CD4-positive, alpha-beta T cell (primary cell): ENCODE results near the gene RBMS3. TPM values are rescaled to one million over a fixed set of nuclear protein-coding genes. Genes with fewer than 3 reads are reported as not detected.

ENCODE experiments used
- ATAC-seq: fragments of 200-7000 bp; cut with Tn5 transposase; one replicate; pipeline ENCODE4 v1.10.0; 2022; ENCODE audit warnings: mild to moderate bottlenecking; ENCODE audit not compliant: poor library complexity
- CTCF ChIA-PET: fragments of 350-600 bp; sonication (Branson Sonifier 250); formaldehyde crosslinking; loops from one replicate; lab custom pipeline; 2021; ENCODE audit warnings: antibody characterized with exemption, inconsistent platforms; lab: Charles Lee
- POLR2A ChIA-PET: fragments of 350-600 bp; sonication (Branson Sonifier 250); formaldehyde crosslinking; loops from one replicate; lab custom pipeline; 2021; ENCODE audit warnings: antibody characterized with exemption, inconsistent platforms; lab: Charles Lee
- DNase-seq, 14 experiments: peaks; one replicate each; pipeline ENCODE4 v3.0.0-alpha.2; 2013 to 2020; ENCODE audit warnings: mixed read lengths in 2 of 14
- H3K27ac ChIP-seq, 2 donors: one replicate each; pipeline versions ENCODE4 v1.5.1 to v1.7.0; 2013; ENCODE audit warnings: low read length in 2 of 2, low read depth in 1 of 2, mild to moderate bottlenecking in 1 of 2
- H3K27me3 ChIP-seq, 2 experiments: 1 replicate in 1 of 2; 2 replicates in 1 of 2; pipeline versions ENCODE4 v1.6.1 to v1.7.0; 2013; ENCODE audit warnings: low read length in 2 of 2, control low read depth in 1 of 2, mild to moderate bottlenecking in 1 of 2, moderate library complexity in 1 of 2; ENCODE audit not compliant: insufficient read depth in 2 of 2, control insufficient read depth in 1 of 2
- H3K36me3 ChIP-seq: one replicate; pipeline ENCODE4 v1.6.1; 2013; ENCODE audit warnings: low read length, control low read depth; ENCODE audit not compliant: insufficient read depth
- H3K4me1 ChIP-seq: one replicate; pipeline ENCODE4 v1.6.1; 2013; ENCODE audit warnings: low read length, control low read depth; ENCODE audit not compliant: insufficient read depth
- H3K4me3 ChIP-seq: one replicate; pipeline ENCODE4 v1.5.1; 2013; ENCODE audit warnings: mild to moderate bottlenecking, low read length, moderate library complexity
- H3K9me3 ChIP-seq, 2 experiments: 1 replicate in 1 of 2; 2 replicates in 1 of 2; pipeline versions ENCODE4 v1.6.1 to v1.7.0; 2013; ENCODE audit warnings: low read length in 2 of 2, mild to moderate bottlenecking in 2 of 2, control low read depth in 1 of 2, moderate library complexity in 1 of 2; ENCODE audit not compliant: control insufficient read depth in 1 of 2, insufficient read depth in 1 of 2
- H3K27ac Mint-ChIP-seq: one replicate; pipeline ENCODE4 v1.8.0; 2020; ENCODE audit warnings: mixed read lengths
- H3K27me3 Mint-ChIP-seq: one replicate; pipeline ENCODE4 v1.8.0; 2021; ENCODE audit warnings: mixed read lengths
- H3K36me3 Mint-ChIP-seq: one replicate; pipeline ENCODE4 v1.8.0; 2021; ENCODE audit warnings: low read depth, mixed read lengths
- H3K4me1 Mint-ChIP-seq: one replicate; pipeline ENCODE4 v1.8.0; 2021; ENCODE audit warnings: low read depth, mixed read lengths
- H3K4me3 Mint-ChIP-seq: one replicate; pipeline ENCODE4 v1.8.0; 2020; ENCODE audit warnings: mild to moderate bottlenecking, mixed read lengths
- H3K9me3 Mint-ChIP-seq: one replicate; pipeline ENCODE4 v1.8.0; 2020; ENCODE audit warnings: mixed read lengths
- intact Hi-C, 2 experiments: fragments of 100-400 bp; cut with DNase I in 1 of 2; cut with micrococcal nuclease in 1 of 2; formaldehyde crosslinking; loops; one replicate each; pipeline versions ENCODE4 v1.15.1 to v1.9.0; 2023 to 2025; cut with DNase I, micrococcal nuclease
- total RNA-seq, 174 experiments: library from RNA in 2 of 174; stranded (reverse) in 2 of 174; gene quantifications; one replicate each; pipeline ENCODE4 v1.2.3 and lab custom pipeline; 2021 to 2026
- TF ChIP-seq, protein P1 (sequence below): fragments of 200-600 bp; IDR thresholded peaks from one replicate; pipeline ENCODE4 v1.8.0; 2022; ENCODE audit warnings: antibody characterized with exemption, mild to moderate bottlenecking

RBMS3 gene
- total RNA-seq, 2 experiments from 2014 or later = 1.6 to 1.7 TPM

DNA sequence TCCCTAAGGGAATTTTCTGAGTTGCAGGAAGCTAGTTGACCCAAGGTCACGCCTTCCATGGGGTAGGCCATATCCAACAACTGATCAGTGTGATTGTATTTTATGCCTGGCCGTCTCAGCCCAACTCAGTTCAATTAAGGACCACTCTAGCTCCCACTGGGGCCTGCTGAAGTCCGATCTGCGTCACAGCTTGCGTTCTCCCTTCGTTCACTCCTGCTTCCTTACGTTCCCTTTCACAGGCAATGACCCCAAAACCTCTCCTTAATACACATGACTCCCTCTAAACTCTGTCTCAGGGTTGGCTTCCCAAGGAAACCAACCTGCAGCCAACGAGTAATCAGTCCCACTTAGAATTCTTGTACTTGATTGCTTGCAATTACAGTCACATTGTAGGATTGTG is 428.0 kb downstream of the RBMS3 start:
- POLR2A ChIA-PET = no interaction called here
- intact Hi-C loops = no loop called here
- DNase-seq = no peak

DNA sequence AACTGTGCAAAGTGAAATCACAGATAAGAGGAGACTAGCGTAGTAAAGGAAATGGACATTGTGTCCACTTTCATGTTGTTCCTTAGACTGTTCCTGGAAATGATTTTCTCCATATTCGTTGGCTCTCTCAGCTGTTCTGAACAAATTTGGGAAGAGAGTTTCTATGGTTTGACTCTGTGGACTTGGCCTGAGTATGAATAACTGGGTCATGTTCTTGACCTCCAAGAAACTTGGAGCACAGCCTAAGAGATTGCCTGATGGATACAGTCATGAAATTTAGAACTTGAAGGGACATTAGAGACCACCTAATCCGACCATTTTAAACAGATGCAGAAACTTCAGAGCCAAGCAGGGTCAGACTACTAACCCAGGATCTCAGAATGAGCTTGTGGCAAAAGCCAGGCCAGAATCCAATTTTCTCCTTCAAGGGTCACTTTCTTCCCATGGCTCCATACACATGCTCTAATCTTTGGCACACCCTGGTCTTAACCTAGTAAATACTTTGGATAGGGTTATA is 430.4 kb downstream of the RBMS3 start:
- CTCF ChIA-PET = interaction anchor here (0.9 kb wide), 1 partner anchor 9 kb away, joined by 3 read pairs; no protein-coding TSS in a partner anchor
- Mint-ChIP-seq H3K4me1 (no peaks in the 10 kb centered on the region), H3K27ac (no peak overlapping the region), H3K4me3 (no peak overlapping the region), H3K36me3 (no peaks in the 10 kb centered on the region), H3K27me3 (no peaks in the 10 kb centered on the region), H3K9me3 (no peaks in the 10 kb centered on the region)
- Histone ChIP-seq H3K4me3 (no peak overlapping the region), H3K36me3 (no peaks in the 10 kb centered on the region), H3K9me3 (no peaks in the 10 kb centered on the region), H3K27me3 (no peaks in the 10 kb centered on the region), H3K27ac (no peak overlapping the region), H3K4me1 (no peaks in the 10 kb centered on the region)
- DNase-seq (no peak), ATAC-seq (no peak)
- intact Hi-C loops = no loop called here
- TF ChIP-seq, protein P1, sequence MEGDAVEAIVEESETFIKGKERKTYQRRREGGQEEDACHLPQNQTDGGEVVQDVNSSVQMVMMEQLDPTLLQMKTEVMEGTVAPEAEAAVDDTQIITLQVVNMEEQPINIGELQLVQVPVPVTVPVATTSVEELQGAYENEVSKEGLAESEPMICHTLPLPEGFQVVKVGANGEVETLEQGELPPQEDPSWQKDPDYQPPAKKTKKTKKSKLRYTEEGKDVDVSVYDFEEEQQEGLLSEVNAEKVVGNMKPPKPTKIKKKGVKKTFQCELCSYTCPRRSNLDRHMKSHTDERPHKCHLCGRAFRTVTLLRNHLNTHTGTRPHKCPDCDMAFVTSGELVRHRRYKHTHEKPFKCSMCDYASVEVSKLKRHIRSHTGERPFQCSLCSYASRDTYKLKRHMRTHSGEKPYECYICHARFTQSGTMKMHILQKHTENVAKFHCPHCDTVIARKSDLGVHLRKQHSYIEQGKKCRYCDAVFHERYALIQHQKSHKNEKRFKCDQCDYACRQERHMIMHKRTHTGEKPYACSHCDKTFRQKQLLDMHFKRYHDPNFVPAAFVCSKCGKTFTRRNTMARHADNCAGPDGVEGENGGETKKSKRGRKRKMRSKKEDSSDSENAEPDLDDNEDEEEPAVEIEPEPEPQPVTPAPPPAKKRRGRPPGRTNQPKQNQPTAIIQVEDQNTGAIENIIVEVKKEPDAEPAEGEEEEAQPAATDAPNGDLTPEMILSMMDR = no peak
- POLR2A ChIA-PET = no interaction called here

More for the DNA sequence above, 428.0 kb downstream of the RBMS3 start:
- Histone ChIP-seq H3K4me1 (no peaks in the 10 kb centered on the region), H3K27me3 (no peaks in the 10 kb centered on the region), H3K4me3 (no peak overlapping the region), H3K27ac (no peak overlapping the region), H3K9me3 (no peaks in the 10 kb centered on the region), H3K36me3 (no peaks in the 10 kb centered on the region)
- no peak for ATAC-seq
- no peaks in the 10 kb centered on the region for H3K27me3 Mint-ChIP-seq
- TF ChIP-seq, protein P1 = no peak
- CTCF ChIA-PET = no interaction called here
- no peaks in the 10 kb centered on the region for H3K36me3 Mint-ChIP-seq
- no peaks in the 10 kb centered on the region for H3K9me3 Mint-ChIP-seq
- H3K4me1 Mint-ChIP-seq = no peaks in the 10 kb centered on the region
- H3K27ac Mint-ChIP-seq = no peak overlapping the region
- H3K4me3 Mint-ChIP-seq = no peak overlapping the region

DNA sequence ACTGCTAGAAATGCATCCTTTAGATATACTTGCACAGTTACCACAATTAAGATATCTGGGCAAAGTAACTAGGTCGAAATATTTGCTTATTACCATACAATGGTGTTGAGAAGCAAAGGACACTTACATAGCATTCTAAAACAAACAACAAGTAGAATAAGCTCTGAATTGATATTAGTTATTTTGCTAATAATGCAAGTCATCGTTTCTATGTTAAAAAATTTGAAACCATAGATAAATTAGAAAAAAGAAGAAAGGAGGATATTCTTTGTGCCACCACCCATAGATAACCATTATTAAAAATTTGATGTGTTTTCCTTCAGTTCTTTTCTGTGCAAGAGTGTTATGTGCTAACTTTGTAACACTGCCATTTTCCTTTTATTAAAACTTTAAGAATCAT is 435.3 kb downstream of the RBMS3 start:
- Mint-ChIP-seq H3K4me3 (no peak overlapping the region), H3K36me3 (no peaks in the 10 kb centered on the region), H3K9me3 (no peaks in the 10 kb centered on the region), H3K27ac (no peak overlapping the region), H3K4me1 (no peaks in the 10 kb centered on the region), H3K27me3 (no peaks in the 10 kb centered on the region)
- intact Hi-C loops = no loop called here
- DNase-seq (no peak), ATAC-seq (no peak)
- no peaks in the 10 kb centered on the region for H3K9me3 ChIP-seq
- H3K4me1 ChIP-seq = no peaks in the 10 kb centered on the region
- ChIA-PET CTCF (no interaction called here), POLR2A (no interaction called here)
- H3K27ac ChIP-seq = no peak overlapping the region
- no peak overlapping the region for H3K4me3 ChIP-seq
- H3K36me3 ChIP-seq = no peaks in the 10 kb centered on the region
- TF ChIP-seq, protein P1 = no peak
- no peaks in the 10 kb centered on the region for H3K27me3 ChIP-seq
